ENCODE data around the gene RENBP.

DNA sequence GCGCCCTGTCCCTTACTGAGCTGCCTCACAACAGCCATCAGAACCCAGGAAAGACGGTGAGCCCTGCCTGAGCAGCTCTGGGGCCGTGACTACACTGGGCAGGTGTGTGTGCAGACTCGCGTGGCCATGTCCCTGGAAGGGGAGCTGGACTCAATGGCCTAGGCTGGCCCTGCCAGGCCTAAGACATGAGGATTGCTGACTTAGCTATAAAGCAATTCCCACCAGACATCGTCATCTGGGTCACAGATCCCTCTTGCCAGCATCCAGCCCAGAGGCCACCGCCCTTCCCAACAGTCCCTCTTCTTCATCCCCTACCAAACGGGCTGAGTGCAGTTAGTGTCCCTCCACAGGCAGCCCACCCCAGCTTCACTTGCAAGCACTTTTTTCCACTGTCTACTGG lies 13.3 kb downstream of the RENBP start:
- TF ChIP-seq, protein P1, sequence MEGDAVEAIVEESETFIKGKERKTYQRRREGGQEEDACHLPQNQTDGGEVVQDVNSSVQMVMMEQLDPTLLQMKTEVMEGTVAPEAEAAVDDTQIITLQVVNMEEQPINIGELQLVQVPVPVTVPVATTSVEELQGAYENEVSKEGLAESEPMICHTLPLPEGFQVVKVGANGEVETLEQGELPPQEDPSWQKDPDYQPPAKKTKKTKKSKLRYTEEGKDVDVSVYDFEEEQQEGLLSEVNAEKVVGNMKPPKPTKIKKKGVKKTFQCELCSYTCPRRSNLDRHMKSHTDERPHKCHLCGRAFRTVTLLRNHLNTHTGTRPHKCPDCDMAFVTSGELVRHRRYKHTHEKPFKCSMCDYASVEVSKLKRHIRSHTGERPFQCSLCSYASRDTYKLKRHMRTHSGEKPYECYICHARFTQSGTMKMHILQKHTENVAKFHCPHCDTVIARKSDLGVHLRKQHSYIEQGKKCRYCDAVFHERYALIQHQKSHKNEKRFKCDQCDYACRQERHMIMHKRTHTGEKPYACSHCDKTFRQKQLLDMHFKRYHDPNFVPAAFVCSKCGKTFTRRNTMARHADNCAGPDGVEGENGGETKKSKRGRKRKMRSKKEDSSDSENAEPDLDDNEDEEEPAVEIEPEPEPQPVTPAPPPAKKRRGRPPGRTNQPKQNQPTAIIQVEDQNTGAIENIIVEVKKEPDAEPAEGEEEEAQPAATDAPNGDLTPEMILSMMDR (IDR thresholded peaks at IDR 0.05): no peak
- TF ChIP-seq EP300 (IDR thresholded peaks at IDR 0.05; ENCODE audit: low read depth) (no peak), POLR2AphosphoS5 (IDR thresholded peaks at IDR 0.05) (no peak), POLR2A (IDR thresholded peaks at IDR 0.05) (no peak)
